G401.6 (cell line): Measurements from ENCODE around the gene WIF1.
A peak's percentile ranks its signal among the peaks of the same experiment; 100 is the strongest.

ENCODE experiments used
- FAIRE-seq: peaks from 2 replicates; lab custom pipeline; 2012; peaks lifted over from hg19 to GRCh38; lab: Jason Lieb, UNC

The WIF1 gene, protein sequence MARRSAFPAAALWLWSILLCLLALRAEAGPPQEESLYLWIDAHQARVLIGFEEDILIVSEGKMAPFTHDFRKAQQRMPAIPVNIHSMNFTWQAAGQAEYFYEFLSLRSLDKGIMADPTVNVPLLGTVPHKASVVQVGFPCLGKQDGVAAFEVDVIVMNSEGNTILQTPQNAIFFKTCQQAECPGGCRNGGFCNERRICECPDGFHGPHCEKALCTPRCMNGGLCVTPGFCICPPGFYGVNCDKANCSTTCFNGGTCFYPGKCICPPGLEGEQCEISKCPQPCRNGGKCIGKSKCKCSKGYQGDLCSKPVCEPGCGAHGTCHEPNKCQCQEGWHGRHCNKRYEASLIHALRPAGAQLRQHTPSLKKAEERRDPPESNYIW

GRCh38 chr12:65121049-65121955 is at the start of gene WIF1:
TSS of gene WIF1 (minus strand) at chr12:65121305. CDS start at chr12:65121191, 114 bp downstream.
- FAIRE-seq = no peak

DNA sequence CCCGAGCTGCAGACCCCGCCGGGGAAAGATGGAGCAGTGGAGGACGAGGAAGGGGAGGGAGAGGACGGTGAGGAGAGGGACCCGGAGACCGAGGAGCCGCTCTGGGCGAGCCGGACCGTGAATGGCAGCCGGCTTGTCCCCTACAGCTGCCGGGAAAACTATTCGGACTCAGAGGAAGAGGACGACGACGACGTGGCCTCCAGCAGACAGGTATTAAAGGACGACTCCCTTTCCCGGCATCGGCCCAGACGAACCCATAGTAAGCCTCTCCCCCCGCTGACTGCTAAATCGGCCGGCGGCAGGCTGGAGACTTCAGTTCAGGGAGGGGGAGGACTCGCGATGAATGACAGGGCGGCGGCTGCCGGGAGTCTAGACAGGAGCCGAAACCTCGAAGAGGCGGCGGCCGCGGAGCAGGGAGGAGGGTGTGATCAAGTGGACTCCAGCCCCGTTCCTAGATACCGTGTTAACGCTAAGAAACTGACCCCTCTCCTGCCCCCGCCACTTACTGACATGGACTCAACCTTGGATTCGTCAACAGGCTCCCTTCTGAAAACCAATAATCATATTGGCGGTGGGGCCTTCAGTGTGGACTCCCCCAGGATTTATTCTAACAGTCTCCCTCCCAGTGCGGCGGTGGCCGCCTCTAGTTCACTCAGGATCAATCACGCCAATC is 49.2 kb upstream of the WIF1 start:
- no peak for FAIRE-seq

DNA sequence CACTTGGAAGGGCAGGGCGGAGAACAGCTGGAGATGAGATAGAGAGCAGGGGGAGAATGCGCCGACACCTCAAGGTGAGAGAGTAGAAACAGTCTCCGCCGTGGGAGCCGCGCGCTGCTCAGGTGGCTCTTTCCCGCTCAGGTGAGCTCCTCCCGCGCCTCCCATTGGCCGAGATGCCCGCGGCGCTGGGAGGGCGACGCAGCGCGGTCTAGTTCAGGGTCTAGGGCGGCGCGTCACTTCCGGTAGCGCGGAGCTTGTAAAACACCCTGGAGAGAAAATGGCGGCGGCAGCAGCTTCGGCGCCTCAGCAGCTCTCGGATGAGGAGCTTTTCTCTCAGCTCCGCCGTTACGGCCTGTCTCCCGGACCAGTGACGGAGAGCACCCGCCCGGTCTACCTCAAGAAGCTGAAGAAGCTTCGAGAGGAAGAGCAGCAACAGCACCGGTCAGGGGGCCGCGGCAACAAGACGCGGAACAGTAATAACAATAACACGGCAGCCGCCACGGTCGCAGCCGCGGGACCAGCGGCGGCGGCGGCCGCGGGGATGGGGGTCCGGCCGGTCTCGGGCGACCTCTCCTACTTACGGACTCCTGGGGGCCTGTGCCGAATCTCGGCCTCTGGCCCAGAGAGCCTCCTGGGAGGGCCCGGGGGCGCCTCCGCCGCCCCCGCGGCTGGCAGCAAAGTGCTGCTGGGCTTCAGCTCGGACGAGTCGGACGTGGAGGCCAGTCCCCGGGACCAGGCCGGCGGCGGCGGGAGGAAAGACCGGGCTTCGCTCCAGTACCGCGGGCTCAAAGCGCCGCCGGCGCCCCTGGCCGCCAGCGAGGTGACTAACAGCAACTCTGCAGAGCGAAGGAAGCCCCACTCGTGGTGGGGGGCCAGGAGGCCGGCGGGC is 48.5 kb upstream of the WIF1 start, which contains the start of gene LEMD3:
Gene LEMD3 (plus strand): TSS at position 264 of the 889 bp plus-strand sequence. CDS start 14 bp downstream, at position 278.
- FAIRE-seq = peak; percentile 91

DNA sequence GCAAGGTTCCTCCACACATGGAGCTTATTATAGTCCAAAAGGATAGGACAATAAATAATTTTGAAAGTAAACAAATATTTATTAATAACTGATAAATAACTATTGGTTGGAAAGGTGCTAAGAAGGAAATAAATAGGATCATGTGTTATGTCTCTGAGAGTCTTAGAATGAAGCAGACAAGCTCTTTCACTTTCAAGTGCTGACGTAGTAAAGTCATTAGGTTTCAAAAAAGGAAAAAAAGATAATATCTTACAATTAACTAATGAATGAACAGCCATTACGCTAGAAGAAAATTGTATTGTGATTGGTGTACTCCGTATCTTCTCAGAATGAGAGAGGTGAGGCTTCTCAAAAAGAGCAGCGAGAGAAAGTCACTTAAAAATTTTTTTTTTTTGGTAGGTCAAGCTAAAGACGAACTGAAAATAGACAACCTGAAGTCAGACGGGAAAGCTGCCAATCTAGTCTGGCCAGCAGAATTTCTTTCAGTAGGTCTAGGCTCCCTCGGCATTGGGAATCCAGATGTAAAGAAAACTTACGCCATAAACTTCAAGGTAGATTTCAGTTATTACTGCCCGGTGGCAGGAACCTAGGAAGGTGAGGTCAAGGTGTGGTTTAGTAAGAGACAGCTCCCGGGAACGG is 47.7 kb upstream of the WIF1 start:
- peak; percentile 36 for FAIRE-seq

GRCh38 chr12:65164774-65165173 is 43.7 kb upstream of the WIF1 start:
- FAIRE-seq = no peak

- FAIRE-seq = no peak
These were observed 43.1 kb upstream of the WIF1 start for GRCh38 chr12:65164244-65164643.

- FAIRE-seq = no peak
These were observed 41.5 kb upstream of the WIF1 start for GRCh38 chr12:65162609-65163008.

- no peak for FAIRE-seq
These were observed 36.0 kb upstream of the WIF1 start for GRCh38 chr12:65157091-65157490.

GRCh38 chr12:65156366-65156841 is 35.3 kb upstream of the WIF1 start:
- no peak for FAIRE-seq

DNA sequence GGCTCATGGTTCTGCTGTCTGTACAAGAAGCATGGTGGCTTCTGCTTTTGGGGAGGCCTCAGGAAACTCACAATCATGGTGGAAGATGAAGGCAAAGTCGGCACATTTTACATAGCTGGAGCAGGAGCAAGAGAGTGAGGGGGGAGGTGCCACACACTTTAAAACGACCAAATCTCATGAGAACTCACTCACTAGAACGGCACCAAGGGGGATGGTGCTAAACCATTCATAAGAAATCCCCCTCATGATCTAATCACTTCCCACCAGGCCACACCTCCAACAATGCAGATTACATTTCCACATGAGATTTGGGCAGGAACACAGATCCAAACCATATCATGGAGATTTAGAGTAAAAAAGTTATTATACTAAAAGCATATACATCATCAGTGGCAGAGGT is 34.7 kb upstream of the WIF1 start:
- no peak for FAIRE-seq

DNA sequence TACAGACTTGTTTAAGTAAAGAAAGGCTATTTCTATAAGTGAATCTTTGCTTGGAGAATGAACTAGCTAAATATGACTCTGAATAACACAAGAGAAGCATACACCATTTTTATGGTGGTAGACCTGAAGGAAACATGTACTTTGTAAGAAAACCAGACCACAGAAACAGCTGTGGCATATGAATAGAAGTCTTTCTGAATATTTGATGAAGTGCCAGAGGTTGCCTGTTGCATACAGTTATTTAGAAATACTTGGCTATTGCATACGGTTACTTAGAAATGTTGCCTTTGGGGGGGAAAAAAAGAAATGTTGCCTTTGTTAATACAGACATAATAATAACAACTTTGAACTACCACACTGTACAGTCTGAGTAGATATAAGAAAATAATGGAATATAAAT is 31.5 kb upstream of the WIF1 start:
- FAIRE-seq = no peak

- FAIRE-seq = no peak
These were observed 30.9 kb upstream of the WIF1 start for GRCh38 chr12:65152012-65152411.

- no peak for FAIRE-seq
These were observed 26.3 kb upstream of the WIF1 start for GRCh38 chr12:65147312-65147905.

- no peak for FAIRE-seq
These were observed 19.6 kb upstream of the WIF1 start for GRCh38 chr12:65140738-65141137.

DNA sequence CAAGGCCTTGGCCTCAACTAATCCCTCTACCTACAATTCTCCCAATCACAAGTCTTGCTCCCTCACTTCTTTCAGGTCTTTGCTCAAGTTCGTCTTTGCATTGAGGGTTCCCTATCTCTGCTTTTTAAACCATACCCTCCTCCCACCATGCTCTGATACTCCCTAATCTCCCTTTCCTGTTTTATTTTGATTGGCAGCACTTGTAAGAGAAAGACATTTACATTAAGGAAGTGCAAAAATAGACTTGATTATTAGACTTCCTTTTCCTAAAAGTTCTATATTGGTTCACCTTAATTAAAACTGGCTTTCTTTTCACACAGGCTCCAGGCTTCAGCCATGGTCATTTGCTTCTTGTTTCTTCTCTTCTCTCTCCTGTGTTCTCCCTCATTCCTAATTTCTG is 18.3 kb upstream of the WIF1 start:
- FAIRE-seq = no peak

- no peak for FAIRE-seq
These were observed 12.8 kb upstream of the WIF1 start for GRCh38 chr12:65133879-65134278.

- no peak for FAIRE-seq
These were observed 5.4 kb upstream of the WIF1 start for GRCh38 chr12:65126482-65126881.

GRCh38 chr12:65125975-65126374 is 4.9 kb upstream of the WIF1 start:
- FAIRE-seq = no peak

DNA sequence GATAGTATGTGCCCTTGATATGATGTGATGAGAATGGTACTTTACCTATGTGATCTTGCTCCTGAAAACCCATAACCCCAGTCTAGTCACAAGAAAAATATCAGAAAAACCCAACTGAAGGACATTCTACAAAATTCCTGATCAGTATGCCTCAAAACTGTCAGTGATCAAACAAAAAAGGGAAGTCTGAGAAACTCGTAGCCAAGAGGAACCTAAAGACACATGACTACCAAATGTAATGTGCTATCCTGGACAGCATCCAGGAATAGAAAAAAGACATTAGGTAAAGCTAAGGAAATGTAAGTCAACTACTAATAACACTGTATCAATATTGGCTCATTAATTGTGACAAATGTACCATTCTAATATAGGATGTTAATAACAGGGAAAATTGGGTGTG is 4.1 kb upstream of the WIF1 start:
- no peak for FAIRE-seq

- peak; percentile 94 for FAIRE-seq
These were observed 2.4 kb upstream of the WIF1 start for GRCh38 chr12:65123435-65124063.
